Activated CD8-positive, alpha-beta T cell treated with anti-CD3 and anti-CD28 coated beads for 36 hours (primary cell): ENCODE data around the gene DCTN3. TPM values are rescaled to one million over a fixed set of nuclear protein-coding genes. Genes with fewer than 3 reads are reported as not detected.
A peak's percentile ranks its signal among the peaks of the same experiment; 100 is the strongest.

Experiments used
- ATAC-seq: fragments of 200-7000 bp; cut with Tn5 transposase; one replicate; pipeline ENCODE4 v1.10.0; 2021; ENCODE audit warnings: mild to moderate bottlenecking, moderate library complexity
- CTCF ChIA-PET: fragments of 350-600 bp; sonication (Branson Sonifier 250); formaldehyde crosslinking; loops from one replicate; lab custom pipeline; 2021; ENCODE audit warnings: antibody characterized with exemption; lab: Charles Lee
- POLR2A ChIA-PET: fragments of 350-600 bp; sonication (Branson Sonifier 250); formaldehyde crosslinking; loops from one replicate; lab custom pipeline; 2021; ENCODE audit warnings: antibody characterized with exemption; lab: Charles Lee
- DNase-seq: peaks from one replicate; pipeline ENCODE4 v3.0.0-alpha.2; 2020
- H3K27ac Mint-ChIP-seq: one replicate; pipeline ENCODE4 v1.8.0; 2021; ENCODE audit warnings: mild to moderate bottlenecking, mixed read lengths
- H3K27me3 Mint-ChIP-seq: one replicate; pipeline ENCODE4 v1.8.0; 2021; ENCODE audit warnings: mixed read lengths
- H3K36me3 Mint-ChIP-seq: one replicate; pipeline ENCODE4 v1.8.0; 2021; ENCODE audit warnings: low read depth, mixed read lengths
- H3K4me1 Mint-ChIP-seq: one replicate; pipeline ENCODE4 v1.8.0; 2021; ENCODE audit warnings: low read depth, mixed read lengths
- H3K4me3 Mint-ChIP-seq: one replicate; pipeline ENCODE4 v1.8.0; 2021; ENCODE audit warnings: mild to moderate bottlenecking, moderate library complexity, mixed read lengths
- H3K9me3 Mint-ChIP-seq: one replicate; pipeline ENCODE4 v1.8.0; 2021; ENCODE audit warnings: mixed read lengths
- intact Hi-C: fragments of 100-400 bp; cut with micrococcal nuclease; formaldehyde crosslinking; loops from one replicate; pipeline ENCODE4 v1.10.0; 2022
- total RNA-seq, 2 experiments: library from RNA; stranded (reverse); gene quantifications; one replicate each; pipeline ENCODE4 v1.2.3, GENCODE V29; 2021
- TF ChIP-seq, protein P1 (sequence below): fragments of 200-600 bp; IDR thresholded peaks from one replicate; pipeline ENCODE4 v1.8.0; 2022; ENCODE audit warnings: antibody characterized with exemption, mild to moderate bottlenecking

Gene DCTN3
- total RNA-seq, 2 experiments from 2014 or later: 52.7 to 61.0 TPM

DNA sequence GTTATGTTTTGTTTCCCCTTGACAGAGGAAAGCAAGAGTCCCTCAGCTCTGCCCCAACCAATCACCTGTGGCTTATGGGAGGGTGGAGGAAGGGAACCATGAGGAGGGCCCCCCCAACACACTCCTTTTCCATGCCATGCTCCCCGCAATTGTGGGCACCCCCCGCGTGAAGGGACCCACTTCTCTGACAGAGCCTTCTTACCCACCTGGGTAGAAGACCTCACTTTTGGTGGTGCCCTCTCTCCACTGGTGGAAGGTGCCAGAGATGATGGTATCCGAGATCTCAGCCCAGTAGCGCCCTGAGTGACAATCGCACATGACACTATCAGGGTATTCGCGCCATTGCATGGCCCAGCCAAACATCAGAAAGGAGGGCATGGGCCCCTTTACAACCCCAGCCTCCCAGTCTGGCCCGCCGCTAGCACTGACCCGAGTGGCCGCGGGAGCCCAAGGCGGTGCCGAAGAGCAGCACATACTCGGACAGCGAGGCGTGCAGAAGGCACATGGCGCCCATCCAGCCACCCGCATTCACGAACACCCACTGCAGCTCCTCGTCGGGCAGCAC, 16.6 kb upstream of the DCTN3 start:
- intact Hi-C loops: no loop called here
- H3K27ac Mint-ChIP-seq: peak overlapping the region; percentile 90
- ATAC-seq (peak; percentile 4), DNase-seq (peak; percentile 37)
- H3K9me3 Mint-ChIP-seq: no peaks in the 10 kb centered on the region
- POLR2A ChIA-PET: interaction anchor here (1.0 to 7.3 kb wide), 12 partner anchors 7 to 129 kb away, joined by 3 to 63 read pairs (median 5); partner anchors contain the start of genes DCTN3, GALT and RPP25L
- peaks cover 23% of the 10 kb centered on the region for H3K36me3 Mint-ChIP-seq
- TF ChIP-seq, protein P1, sequence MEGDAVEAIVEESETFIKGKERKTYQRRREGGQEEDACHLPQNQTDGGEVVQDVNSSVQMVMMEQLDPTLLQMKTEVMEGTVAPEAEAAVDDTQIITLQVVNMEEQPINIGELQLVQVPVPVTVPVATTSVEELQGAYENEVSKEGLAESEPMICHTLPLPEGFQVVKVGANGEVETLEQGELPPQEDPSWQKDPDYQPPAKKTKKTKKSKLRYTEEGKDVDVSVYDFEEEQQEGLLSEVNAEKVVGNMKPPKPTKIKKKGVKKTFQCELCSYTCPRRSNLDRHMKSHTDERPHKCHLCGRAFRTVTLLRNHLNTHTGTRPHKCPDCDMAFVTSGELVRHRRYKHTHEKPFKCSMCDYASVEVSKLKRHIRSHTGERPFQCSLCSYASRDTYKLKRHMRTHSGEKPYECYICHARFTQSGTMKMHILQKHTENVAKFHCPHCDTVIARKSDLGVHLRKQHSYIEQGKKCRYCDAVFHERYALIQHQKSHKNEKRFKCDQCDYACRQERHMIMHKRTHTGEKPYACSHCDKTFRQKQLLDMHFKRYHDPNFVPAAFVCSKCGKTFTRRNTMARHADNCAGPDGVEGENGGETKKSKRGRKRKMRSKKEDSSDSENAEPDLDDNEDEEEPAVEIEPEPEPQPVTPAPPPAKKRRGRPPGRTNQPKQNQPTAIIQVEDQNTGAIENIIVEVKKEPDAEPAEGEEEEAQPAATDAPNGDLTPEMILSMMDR: no peak
- H3K4me3 Mint-ChIP-seq: peak overlapping the region; percentile 94
- peaks cover 36% of the 10 kb centered on the region for H3K4me1 Mint-ChIP-seq
- CTCF ChIA-PET: interaction anchor here (1.0 to 8.4 kb wide), 10 partner anchors 8 to 260 kb away, joined by 3 to 142 read pairs (median 10); partner anchors contain the start of genes ARID3C, DCTN3, GALT and MYORG
- H3K27me3 Mint-ChIP-seq: no peaks in the 10 kb centered on the region

DNA sequence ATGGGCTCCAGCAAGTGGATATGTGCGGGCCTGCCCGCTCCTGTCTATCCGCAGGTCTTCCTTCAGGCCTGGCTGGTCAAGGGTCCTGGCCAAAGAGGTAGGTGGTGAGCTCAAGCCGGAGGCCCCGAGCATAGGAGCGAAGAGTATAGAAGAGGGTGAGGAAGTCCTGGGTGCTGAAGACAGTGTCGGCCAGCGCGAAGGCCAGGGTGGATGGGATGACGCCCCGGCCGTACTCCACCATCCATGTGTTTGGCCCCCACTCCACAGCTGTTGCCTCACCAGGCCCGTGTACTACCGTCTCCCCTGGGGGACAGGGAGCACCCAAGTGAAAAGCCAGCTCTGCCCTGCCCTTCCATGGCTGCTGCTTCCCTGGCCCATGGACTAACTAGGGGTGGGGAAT, 15.3 kb upstream of the DCTN3 start:
- intact Hi-C loops: loop anchor here (2.0 kb wide), 1 partner anchor 23 kb away; the partner anchor contains the start of gene RPP25L
- H3K4me1 Mint-ChIP-seq: peaks cover 35% of the 10 kb centered on the region
- H3K9me3 Mint-ChIP-seq: no peaks in the 10 kb centered on the region
- peaks cover under 1% of the 10 kb centered on the region for H3K27me3 Mint-ChIP-seq
- CTCF ChIA-PET: interaction anchor here (1.0 to 8.4 kb wide), 6 partner anchors 11 to 66 kb away, joined by 6 to 142 read pairs (median 86); partner anchors contain the start of genes DCTN3, GALT and RPP25L
- POLR2A ChIA-PET: interaction anchor here (0.8 to 7.3 kb wide), 7 partner anchors 10 to 1309 kb away, joined by 4 to 63 read pairs (median 28); partner anchors contain the start of genes DCTN3, GALT and RPP25L
- H3K36me3 Mint-ChIP-seq: peaks cover 23% of the 10 kb centered on the region
- no peak overlapping the region for H3K27ac Mint-ChIP-seq
- TF ChIP-seq, protein P1: no peak
- peak overlapping the region; percentile 94 for H3K4me3 Mint-ChIP-seq
- DNase-seq: no peak
- ATAC-seq: no peak

DNA sequence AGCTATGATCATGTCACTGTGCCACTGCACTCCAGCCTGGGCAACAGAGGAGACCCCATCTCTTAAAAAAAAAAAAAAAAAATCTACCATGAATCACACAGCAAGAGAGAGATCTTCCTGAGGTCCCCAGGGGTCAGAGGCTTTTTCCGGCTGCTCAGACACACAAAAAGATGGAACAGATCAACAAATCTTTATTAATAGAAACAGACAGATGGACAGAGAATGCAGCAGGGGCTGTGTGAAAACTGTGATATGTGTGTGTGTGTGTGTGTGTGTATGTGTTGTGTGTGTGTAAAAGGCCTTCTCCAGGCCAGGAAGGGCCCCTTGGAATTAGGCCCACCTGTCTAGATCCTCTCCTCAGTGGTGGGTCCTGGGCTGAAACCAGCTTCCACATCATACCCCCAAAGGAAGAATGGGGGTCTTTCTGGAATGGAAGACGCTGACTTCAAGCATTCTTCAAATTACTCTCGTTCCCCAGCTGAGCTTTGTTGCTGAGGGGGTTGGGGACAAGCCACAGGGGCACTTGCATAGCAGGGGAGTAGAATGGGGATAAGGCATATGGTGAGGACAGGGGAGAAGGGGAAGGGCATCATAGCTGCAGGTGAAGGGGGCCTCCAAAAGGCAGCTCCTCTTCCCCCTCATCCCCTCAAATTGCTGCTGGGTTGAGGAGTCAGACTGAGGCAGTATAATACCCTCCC, 14.4 kb upstream of the DCTN3 start:
- Mint-ChIP-seq H3K27me3 (peaks cover 6% of the 10 kb centered on the region), H3K9me3 (no peaks in the 10 kb centered on the region), H3K4me3 (no peak overlapping the region), H3K4me1 (peaks cover 35% of the 10 kb centered on the region), H3K27ac (no peak overlapping the region), H3K36me3 (peaks cover 23% of the 10 kb centered on the region)
- ChIA-PET CTCF (interaction anchor here (0.8 to 8.4 kb wide), 23 partner anchors 12 to 460 kb away, joined by 3 to 142 read pairs (median 4); partner anchors contain the start of genes CCL27, CNTFR, DCTN3 and GALT), POLR2A (interaction anchor here (1.4 to 7.3 kb wide), 5 partner anchors 13 to 30 kb away, joined by 5 to 63 read pairs (median 35); partner anchors contain the start of genes DCTN3, GALT and RPP25L)
- TF ChIP-seq, protein P1: no peak
- intact Hi-C loops: loop anchor here (2.0 kb wide), 1 partner anchor 22 kb away; the partner anchor contains the start of gene RPP25L
- ATAC-seq (no peak), DNase-seq (no peak)

DNA sequence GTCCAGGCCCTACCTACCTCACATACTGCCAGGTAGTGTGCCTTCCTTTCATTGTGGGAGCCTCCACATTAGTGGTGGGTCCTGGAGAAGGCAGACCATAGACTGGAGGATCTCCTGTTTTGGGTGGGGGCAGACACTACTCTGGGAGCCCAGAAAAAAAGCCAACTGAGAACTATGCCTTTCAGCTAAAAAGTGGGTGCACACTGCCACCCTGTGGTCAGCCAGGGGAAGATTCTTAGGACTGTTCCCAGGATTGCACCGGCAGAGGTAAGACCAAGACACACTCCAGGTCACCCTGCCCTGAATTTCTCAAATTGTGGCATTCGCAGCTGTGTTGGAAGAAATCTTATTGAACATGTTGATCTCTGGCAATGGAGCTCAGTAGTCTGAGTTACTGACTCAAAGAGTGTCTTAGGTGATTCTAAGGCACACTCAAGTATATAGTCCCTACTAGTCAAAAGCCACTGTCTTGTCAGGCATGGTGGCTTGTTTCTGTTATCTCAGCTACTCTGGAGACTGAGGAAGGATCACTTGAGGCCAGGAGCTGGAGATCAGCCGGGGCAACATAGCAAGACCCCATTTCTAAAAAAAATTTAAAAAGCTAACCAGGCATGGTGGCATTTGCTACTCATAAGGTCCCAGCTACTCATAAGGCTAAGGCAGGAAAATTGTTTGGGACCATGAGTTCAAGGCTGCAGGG, 13.7 kb upstream of the DCTN3 start:
- H3K9me3 Mint-ChIP-seq: no peaks in the 10 kb centered on the region
- TF ChIP-seq, protein P1: peak; percentile 87
- CTCF ChIA-PET: interaction anchor here (0.6 to 8.4 kb wide), 24 partner anchors 11 to 461 kb away, joined by 3 to 142 read pairs (median 4); partner anchors contain the start of genes CCL27, CNTFR, DCTN3 and GALT
- POLR2A ChIA-PET: interaction anchor here (1.4 to 7.3 kb wide), 4 partner anchors 13 to 22 kb away, joined by 5 to 63 read pairs (median 47); partner anchors contain the start of genes DCTN3, GALT and RPP25L
- DNase-seq: peak; percentile 75
- H3K27me3 Mint-ChIP-seq: peaks cover 11% of the 10 kb centered on the region
- no peak overlapping the region for H3K27ac Mint-ChIP-seq
- intact Hi-C loops: loop anchor here (2.0 kb wide), 1 partner anchor 21 kb away; the partner anchor contains the start of gene RPP25L
- peaks cover 23% of the 10 kb centered on the region for H3K36me3 Mint-ChIP-seq
- H3K4me1 Mint-ChIP-seq: peaks cover 40% of the 10 kb centered on the region
- H3K4me3 Mint-ChIP-seq: no peak overlapping the region
- ATAC-seq: peak; percentile 29
